BE2C (cell line): ENCODE data around the gene CPLANE1.
"Not testable (repeated sequence)": the region's sequence is repeated elsewhere in the genome, so short reads cannot be mapped to it uniquely, and the experiment has no call there.

Experiments
- DNase-seq: peaks from one replicate; pipeline ENCODE4 v3.0.0-alpha.2; 2020
- H3K27me3 ChIP-seq: fragments of 250-450 bp; sonication (Bioruptor Pico); 2 replicates; pipeline ENCODE4 v1.5.1; 2020; ENCODE audit warnings: mild to moderate bottlenecking
- H3K36me3 ChIP-seq: fragments of 250-450 bp; sonication (Bioruptor Pico); 2 replicates; pipeline ENCODE4 v1.5.1; 2020; ENCODE audit warnings: mild to moderate bottlenecking
- H3K4me1 ChIP-seq: fragments of 250-450 bp; sonication (Bioruptor Pico); 2 replicates; pipeline ENCODE4 v1.5.1; 2020
- H3K4me3 ChIP-seq: 2 replicates; pipeline ENCODE4 v1.5.1; 2011; ENCODE audit warnings: low read depth, low read length
- H3K9me3 ChIP-seq: fragments of 250-450 bp; sonication (Bioruptor Pico); 2 replicates; pipeline ENCODE4 v1.5.1; 2020
- CTCF ChIP-seq: IDR thresholded peaks from 2 replicates; pipeline ENCODE4 v1.5.1; 2012; ENCODE audit warnings: mild to moderate bottlenecking, low read depth, low read length

Gene CPLANE1

GRCh38 chr5:37109338-37109737 lies 139.8 kb downstream of the CPLANE1 start:
- TF ChIP-seq CTCF, result no peak
- Histone ChIP-seq H3K27me3 (no peaks in the 10 kb centered on the region), H3K9me3 (no peaks in the 10 kb centered on the region), H3K4me1 (no peaks in the 10 kb centered on the region), H3K36me3 (peaks cover 1% of the 10 kb centered on the region; the same call in 1 of the 2 replicates), H3K4me3 (no peak overlapping the region)
- DNase-seq, result no peak

- TF ChIP-seq CTCF, result no peak
- Histone ChIP-seq H3K36me3 (no peaks in the 10 kb centered on the region), H3K4me3 (no peak overlapping the region), H3K27me3 (no peaks in the 10 kb centered on the region), H3K9me3 (no peaks in the 10 kb centered on the region), H3K4me1 (no peaks in the 10 kb centered on the region)
- DNase-seq, result no peak
Observed at GRCh38 chr5:37103302-37103701, 145.9 kb downstream of the CPLANE1 start.

GRCh38 chr5:37099267-37099666 lies 149.9 kb downstream of the CPLANE1 start:
- not testable (repeated sequence) for H3K27me3 ChIP-seq, H3K4me3 ChIP-seq, H3K36me3 ChIP-seq, DNase-seq, H3K9me3 ChIP-seq, H3K4me1 ChIP-seq

GRCh38 chr5:37093795-37094194 lies 155.4 kb downstream of the CPLANE1 start:
- H3K4me1 ChIP-seq, H3K27me3 ChIP-seq, H3K36me3 ChIP-seq, H3K9me3 ChIP-seq, H3K4me3 ChIP-seq, DNase-seq: not testable (repeated sequence)

- Histone ChIP-seq H3K36me3 (no peaks in the 10 kb centered on the region), H3K4me1 (0 out of 2 replicates have a peak, but pooled peaks cover 7% of the 10 kb centered on the region), H3K27me3 (no peaks in the 10 kb centered on the region), H3K4me3 (no peak overlapping the region), H3K9me3 (no peaks in the 10 kb centered on the region)
- TF ChIP-seq CTCF, result no peak
- no peak for DNase-seq
Observed at GRCh38 chr5:37090781-37091180, 158.4 kb downstream of the CPLANE1 start.

- H3K36me3 ChIP-seq, result no peaks in the 10 kb centered on the region
- DNase-seq, result no peak
- 0 out of 2 replicates have a peak, but pooled peaks cover 7% of the 10 kb centered on the region for H3K4me1 ChIP-seq
- H3K9me3 ChIP-seq, result no peaks in the 10 kb centered on the region
- no peak overlapping the region for H3K4me3 ChIP-seq
- no peaks in the 10 kb centered on the region for H3K27me3 ChIP-seq
- no peak for TF ChIP-seq CTCF
Observed at GRCh38 chr5:37090123-37090726, 159.0 kb downstream of the CPLANE1 start.

- Histone ChIP-seq H3K4me1 (peaks cover 7% of the 10 kb centered on the region; the same call in 1 of the 2 replicates), H3K4me3 (no peak overlapping the region), H3K36me3 (no peaks in the 10 kb centered on the region), H3K27me3 (no peaks in the 10 kb centered on the region), H3K9me3 (no peaks in the 10 kb centered on the region)
- no peak for DNase-seq
- no peak for TF ChIP-seq CTCF
Observed at GRCh38 chr5:37088009-37088408, 161.2 kb downstream of the CPLANE1 start.
